Measurements from ENCODE around the gene FBXO7.

FBXO7 gene

GRCh38 chr22:32534252-32535235 is 59.9 kb downstream of the FBXO7 start:
- peak; percentile 44 for DNase-seq (ENCODE audit: low read depth)
- no peak overlapping the region for H3K4me3 ChIP-seq (ENCODE audit: low read length)
- TF ChIP-seq, protein P1, sequence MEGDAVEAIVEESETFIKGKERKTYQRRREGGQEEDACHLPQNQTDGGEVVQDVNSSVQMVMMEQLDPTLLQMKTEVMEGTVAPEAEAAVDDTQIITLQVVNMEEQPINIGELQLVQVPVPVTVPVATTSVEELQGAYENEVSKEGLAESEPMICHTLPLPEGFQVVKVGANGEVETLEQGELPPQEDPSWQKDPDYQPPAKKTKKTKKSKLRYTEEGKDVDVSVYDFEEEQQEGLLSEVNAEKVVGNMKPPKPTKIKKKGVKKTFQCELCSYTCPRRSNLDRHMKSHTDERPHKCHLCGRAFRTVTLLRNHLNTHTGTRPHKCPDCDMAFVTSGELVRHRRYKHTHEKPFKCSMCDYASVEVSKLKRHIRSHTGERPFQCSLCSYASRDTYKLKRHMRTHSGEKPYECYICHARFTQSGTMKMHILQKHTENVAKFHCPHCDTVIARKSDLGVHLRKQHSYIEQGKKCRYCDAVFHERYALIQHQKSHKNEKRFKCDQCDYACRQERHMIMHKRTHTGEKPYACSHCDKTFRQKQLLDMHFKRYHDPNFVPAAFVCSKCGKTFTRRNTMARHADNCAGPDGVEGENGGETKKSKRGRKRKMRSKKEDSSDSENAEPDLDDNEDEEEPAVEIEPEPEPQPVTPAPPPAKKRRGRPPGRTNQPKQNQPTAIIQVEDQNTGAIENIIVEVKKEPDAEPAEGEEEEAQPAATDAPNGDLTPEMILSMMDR (conservative IDR thresholded peaks at IDR 0.05; ENCODE audit: low read length), result no peak

GRCh38 chr22:32535531-32536190 is 61.0 kb downstream of the FBXO7 start:
- H3K4me3 ChIP-seq (ENCODE audit: low read length), result no peak overlapping the region
- DNase-seq (ENCODE audit: low read depth), result no peak
- TF ChIP-seq, protein P1 (conservative IDR thresholded peaks at IDR 0.05; ENCODE audit: low read length), result no peak

DNA sequence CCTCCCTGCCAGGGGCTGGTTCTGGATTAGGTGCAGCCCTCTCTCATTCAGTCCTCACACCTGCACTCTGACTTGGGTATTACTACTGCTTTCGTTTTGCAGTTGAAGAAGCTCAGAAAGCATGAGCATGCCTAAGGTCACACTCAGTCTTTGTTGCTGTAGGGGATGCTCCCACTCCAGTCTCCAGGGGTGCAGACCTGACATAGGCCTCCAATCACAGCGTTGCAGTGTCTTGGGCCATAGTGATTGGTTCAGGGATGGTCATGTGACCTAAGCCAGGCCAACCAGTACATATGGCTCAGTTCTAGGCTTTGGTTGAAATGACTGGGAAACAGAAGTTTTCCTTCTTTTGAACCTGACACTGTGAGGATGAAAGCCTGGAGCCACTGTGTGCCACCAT is 61.7 kb downstream of the FBXO7 start:
- DNase-seq (ENCODE audit: low read depth), result no peak
- TF ChIP-seq, protein P1 (conservative IDR thresholded peaks at IDR 0.05; ENCODE audit: low read length), result no peak

DNA sequence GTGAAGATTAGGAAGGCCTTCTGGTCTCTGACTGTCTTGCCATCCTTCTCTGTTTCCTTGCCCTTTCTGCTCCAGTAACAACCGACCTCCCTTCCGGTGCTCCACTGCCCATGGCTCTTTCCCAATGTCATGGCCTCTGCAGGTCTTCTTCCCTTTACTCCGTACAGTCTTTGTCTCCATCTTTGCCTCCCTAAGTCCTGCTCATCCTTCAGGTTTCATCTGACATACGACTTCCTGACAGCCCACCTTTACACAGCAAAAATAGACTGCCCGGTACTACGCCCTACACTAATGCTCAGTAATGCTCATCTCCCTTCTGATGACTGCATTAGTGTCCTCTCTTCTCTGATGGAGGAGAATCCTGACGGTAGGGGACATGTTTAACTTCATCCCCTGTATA is 63.9 kb downstream of the FBXO7 start:
- TF ChIP-seq, protein P1 (conservative IDR thresholded peaks at IDR 0.05; ENCODE audit: low read length), result no peak
- DNase-seq (ENCODE audit: low read depth), result no peak
- no peak overlapping the region for H3K4me3 ChIP-seq (ENCODE audit: low read length)

More for the DNA sequence above, 61.7 kb downstream of the FBXO7 start:
- no peak overlapping the region for H3K4me3 ChIP-seq (ENCODE audit: low read length)

GRCh38 chr22:32539631-32540421 is 65.2 kb downstream of the FBXO7 start:
- DNase-seq (ENCODE audit: low read depth), result no peak
- H3K4me3 ChIP-seq (ENCODE audit: low read length), result no peak overlapping the region
- TF ChIP-seq, protein P1 (conservative IDR thresholded peaks at IDR 0.05; ENCODE audit: low read length), result no peak

DNA sequence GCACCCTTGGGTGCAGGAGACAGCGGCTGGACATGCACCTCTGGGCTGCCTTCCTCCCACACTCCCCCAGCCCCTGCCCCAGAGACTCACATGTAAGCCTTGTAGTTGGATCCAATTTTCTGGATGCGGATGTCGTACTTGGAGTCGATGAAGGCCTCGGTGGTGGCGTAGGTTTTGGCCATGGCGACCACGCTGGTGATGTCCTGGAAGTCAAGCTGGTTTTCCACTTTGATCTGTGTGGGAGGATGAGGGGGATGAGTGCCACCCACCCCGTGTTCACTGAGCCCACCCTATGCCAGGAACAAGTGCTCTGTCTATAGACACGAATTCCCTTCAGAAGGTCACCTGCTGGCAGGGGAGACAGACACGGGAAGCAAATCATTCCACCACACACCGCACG is 66.9 kb downstream of the FBXO7 start:
- H3K4me3 ChIP-seq (ENCODE audit: low read length), result no peak overlapping the region
- TF ChIP-seq, protein P1 (conservative IDR thresholded peaks at IDR 0.05; ENCODE audit: low read length), result no peak
- no peak for DNase-seq (ENCODE audit: low read depth)

Data from AG10803 (cell line).